Panc1 (cell line): ENCODE measurements around the gene INTS13.

ENCODE experiments used
- POLR2AphosphoS5 ChIP-seq: IDR thresholded peaks from 2 replicates; pipeline ENCODE4 v1.6.1; 2012; ENCODE audit warnings: mild to moderate bottlenecking, low read depth, low read length, moderate library complexity
- TF ChIP-seq, protein P1 (sequence below): fragments of 450-650 bp; IDR thresholded peaks from 2 replicates; pipeline ENCODE4 v1.5.1; 2017; ENCODE audit warnings: mild to moderate bottlenecking

DNA sequence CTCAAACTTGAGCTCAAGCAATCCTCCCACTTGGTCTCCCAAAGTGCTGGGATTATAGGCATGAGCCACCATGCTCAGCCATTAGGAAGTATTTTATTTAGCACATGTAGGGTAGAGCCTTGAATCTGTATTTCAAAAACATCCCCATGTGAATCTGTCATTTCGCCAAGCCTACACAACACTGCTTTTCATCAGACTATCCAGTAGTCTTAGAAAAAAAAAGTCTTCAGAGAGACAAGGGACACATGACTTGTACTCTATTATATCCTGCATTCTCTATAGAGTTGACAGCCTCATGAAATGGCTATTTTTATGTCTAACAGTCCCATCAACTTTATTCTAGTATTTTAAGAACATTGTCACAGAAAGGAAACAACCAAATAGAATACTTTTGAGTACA lies 41.0 kb upstream of the INTS13 start:
- TF ChIP-seq, protein P1, sequence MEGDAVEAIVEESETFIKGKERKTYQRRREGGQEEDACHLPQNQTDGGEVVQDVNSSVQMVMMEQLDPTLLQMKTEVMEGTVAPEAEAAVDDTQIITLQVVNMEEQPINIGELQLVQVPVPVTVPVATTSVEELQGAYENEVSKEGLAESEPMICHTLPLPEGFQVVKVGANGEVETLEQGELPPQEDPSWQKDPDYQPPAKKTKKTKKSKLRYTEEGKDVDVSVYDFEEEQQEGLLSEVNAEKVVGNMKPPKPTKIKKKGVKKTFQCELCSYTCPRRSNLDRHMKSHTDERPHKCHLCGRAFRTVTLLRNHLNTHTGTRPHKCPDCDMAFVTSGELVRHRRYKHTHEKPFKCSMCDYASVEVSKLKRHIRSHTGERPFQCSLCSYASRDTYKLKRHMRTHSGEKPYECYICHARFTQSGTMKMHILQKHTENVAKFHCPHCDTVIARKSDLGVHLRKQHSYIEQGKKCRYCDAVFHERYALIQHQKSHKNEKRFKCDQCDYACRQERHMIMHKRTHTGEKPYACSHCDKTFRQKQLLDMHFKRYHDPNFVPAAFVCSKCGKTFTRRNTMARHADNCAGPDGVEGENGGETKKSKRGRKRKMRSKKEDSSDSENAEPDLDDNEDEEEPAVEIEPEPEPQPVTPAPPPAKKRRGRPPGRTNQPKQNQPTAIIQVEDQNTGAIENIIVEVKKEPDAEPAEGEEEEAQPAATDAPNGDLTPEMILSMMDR = no peak
- no peak for TF ChIP-seq POLR2AphosphoS5
